HG03571 (cell line): Measurements from ENCODE around the gene ZFYVE27.

Experiments
- ATAC-seq: cut with Tn5 transposase; IDR thresholded peaks from one replicate; pipeline ENCODE4 v1.9.1; 2021; ENCODE audit not compliant: unreplicated experiment

Gene ZFYVE27

DNA sequence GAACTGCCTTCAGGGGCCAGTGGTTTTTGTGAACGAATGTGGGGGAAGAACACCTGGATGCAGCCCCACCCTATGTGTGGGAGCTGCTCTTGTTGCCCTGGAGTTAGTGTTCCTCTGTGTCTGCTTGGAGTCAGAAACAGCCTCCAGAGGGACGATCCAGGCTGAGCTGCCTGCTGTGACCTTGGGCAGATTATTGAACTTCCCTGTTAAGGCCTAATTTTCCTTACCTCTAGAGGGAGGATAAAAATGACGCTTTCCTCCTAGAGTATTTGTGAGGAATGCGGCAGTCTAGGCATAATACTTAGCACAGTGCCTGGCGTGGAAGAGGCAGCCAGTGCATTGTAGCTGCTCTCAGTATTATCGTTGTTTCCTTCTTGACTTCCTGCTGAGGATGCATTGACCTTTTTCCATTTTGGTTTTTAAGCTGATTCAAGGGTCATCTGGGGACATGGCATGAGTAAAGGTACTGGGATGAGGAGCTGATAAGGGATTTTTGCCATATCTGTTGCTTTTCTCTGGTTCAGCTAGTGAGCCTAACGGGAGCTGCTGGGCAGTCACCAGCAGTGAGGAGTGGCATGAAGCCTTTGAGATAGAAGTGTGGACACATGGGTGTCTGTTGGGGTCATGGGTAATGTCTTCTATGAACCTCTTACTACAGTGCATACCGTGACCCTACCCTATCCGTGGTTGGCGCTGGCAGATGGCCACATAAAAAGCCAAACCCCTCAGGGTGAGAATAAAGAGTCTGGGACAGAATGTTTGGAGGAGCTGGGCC, 6.4 kb downstream of the ZFYVE27 start:
- no peak for ATAC-seq

DNA sequence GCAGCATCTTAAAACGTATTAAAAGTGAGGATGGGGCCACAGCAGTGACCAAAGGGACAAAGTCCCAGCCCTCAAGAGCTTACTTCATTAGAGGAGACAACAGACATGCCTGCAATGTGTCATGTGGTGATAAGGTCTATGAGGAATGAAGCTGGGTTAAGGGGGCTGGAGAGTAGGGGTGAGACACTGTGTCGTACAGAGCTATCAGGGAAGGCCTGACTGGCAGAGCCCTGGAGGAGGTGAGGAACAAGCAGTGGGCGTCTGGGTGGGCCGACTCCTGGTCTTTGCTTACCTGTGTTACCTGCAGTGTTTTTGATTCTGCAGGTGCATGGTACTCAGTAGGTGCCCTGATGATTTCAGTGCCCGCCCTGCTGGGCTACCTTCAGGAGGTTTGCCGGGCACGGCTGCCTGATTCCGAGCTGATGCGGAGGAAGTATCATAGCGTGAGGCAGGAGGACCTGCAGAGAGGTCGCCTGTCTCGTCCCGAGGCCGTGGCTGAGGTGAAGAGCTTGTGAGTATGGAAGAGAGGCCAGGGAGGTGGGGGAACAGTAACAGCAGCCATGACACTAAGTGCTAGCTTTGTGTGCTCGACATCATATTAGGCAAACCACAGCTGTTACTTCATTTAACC, 7.6 kb downstream of the ZFYVE27 start:
- ATAC-seq: no peak

DNA sequence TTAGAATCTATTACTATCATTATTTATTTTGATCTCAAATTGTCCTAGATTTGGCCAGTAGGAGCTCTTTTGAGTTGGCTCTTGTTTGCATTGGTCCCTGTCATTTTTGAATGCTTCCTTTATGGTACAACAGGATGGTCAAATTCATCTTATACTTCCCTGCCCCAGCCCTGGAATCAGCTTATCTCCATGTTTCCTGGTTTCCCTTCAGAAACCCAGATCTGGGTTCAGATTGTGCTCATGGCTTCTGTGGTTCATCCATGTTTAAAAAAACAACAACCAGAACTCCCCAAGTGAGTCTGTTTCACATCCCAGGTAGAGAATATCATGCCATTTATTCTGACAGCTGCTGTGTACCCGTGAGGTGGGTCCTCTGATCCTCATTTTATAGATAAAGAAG, 10.6 kb downstream of the ZFYVE27 start:
- no peak for ATAC-seq

DNA sequence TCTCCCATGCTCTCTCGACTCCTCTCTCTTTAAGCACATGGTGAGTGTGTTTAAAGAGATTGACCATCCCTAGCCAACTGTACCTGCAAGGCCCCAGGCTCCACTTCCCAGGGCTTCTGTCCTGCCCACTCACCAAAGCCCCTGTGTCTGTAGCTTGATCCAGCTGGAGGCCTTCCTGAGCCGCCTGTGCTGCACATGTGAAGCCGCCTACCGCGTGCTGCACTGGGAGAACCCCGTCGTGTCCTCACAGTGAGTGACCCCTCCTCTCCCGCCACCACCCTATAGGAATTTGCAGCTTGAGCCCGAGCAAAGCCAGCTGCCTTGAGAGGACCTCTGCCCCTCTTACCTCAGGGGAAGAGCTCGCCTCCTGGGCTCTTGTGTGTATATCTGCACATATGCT, 11.2 kb downstream of the ZFYVE27 start:
- no peak for ATAC-seq

GRCh38 chr10:97752956-97753355, 16.0 kb downstream of the ZFYVE27 start:
- ATAC-seq: no peak

GRCh38 chr10:97754726-97755125, 17.8 kb downstream of the ZFYVE27 start:
- no peak for ATAC-seq

GRCh38 chr10:97755718-97756117, 18.8 kb downstream of the ZFYVE27 start:
- no peak for ATAC-seq

GRCh38 chr10:97757471-97757870, 20.5 kb downstream of the ZFYVE27 start:
- ATAC-seq: no peak

DNA sequence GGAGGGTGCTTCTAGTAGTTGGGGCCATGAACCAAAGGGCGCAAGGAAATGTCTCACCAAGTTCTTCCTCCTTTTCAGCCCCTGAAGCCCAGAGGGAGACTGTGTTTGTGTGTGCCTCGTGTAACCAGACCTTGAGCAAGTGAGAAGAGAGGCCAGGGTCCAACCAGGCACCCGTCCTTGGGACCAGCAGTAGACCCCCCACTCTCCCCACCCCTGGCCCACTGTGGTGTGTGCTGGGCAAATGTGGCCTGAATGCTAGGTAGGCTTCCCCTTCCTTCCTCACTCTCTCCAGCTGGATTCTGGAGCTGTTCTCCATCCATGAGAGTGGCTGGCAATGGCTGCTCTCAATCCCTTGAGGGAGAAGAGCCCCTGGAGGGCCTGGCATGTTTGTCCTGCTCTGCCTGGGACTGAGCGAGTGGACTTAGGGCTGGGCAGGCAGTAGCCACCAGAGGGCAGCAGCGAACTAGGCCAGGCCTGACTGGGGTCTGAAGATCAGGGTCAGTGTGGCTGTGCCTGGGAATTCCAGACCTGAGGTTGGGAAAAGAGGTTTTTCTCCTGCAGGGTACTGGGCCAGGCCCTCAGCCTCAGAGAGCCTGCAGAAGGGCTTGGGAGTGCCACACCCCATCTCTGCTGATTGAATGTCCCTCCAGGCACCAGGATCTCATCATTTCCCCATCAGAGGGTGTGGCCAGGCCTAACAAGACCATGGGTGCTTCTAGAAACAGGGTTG, 22.4 kb downstream of the ZFYVE27 start:
- no peak for ATAC-seq

- no peak for ATAC-seq
Measured at GRCh38 chr10:97759946-97760345, 23.0 kb downstream of the ZFYVE27 start.

- ATAC-seq: no peak
Measured at GRCh38 chr10:97760461-97761257, 23.7 kb downstream of the ZFYVE27 start.

GRCh38 chr10:97761331-97761865, 24.5 kb downstream of the ZFYVE27 start:
- ATAC-seq: no peak

DNA sequence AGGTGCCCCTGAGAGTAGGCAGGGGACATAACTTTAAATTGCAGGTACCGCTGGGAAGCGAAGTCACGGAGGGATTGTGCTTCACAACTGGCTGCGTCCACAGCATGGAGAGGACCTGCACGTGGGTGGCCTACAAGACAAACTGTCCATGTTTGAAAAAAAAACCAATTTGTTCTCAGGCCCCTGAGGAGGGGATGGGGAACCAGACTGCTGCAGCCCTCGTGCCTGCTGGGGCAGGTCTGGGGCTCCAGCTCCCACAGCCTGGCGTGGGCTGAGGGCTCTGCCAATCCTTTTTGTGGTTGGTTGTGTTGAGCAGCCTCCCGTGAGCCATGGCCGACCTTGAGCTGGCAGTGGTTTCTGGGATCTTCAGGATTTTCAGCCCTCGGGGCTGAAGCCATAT, 25.1 kb downstream of the ZFYVE27 start:
- no peak for ATAC-seq

DNA sequence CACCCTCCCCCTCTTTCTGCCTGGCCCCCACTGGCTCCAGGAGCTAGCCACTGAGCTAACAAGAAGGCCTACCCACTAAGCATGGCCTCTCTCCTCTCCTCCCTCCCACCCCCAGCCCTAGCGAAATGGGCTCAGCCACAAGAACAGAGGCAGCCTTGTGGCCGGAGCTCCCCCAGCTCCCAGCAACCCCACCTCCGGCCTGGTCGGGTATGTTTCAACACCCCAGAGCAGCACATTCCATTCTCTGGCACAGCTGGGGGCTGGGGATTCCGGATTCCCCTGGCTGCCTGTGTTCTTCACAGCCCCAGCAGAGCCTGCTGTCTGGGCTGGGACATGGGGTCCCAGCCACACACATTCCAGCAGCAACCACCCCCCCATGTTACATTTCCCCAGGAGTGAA, 25.9 kb downstream of the ZFYVE27 start:
- ATAC-seq: no peak

DNA sequence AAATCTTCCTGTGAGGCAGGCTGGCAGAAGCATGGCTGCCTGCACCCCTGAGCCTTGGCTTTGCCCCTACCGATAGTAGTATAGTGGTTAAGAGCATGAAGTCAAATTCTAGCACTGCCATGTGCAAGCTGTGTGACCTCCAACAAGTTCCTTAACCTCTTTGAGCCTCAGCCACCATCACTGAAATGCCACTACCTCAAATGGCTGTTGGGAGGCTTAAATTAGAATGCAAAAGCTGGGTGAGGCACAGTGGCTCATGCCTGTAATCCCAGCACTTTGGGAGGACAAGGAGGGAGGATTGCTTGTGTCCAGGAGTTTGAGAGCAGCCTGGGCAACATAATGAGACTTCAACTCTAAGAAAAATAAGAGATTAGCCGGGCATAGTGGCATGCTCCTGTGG, 26.5 kb downstream of the ZFYVE27 start:
- no peak for ATAC-seq

DNA sequence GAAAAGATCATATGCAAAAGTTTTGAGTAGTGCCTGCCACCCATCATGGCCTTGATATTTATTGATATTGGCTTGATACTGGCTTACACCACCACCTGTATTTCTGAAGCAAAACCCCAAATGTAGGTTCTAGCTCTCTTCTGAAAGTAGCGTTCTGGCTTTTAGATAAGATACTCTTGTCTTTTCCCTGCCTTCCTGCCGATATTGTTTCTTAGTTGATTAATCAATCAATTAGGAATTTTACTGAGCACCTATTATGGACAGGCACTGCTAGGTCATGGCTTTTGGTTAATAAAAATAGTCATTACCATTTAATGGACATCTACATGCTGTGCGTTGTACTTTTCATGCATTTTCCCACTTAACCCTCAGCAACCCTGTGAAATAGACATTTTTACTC, 27.0 kb downstream of the ZFYVE27 start:
- ATAC-seq: no peak

DNA sequence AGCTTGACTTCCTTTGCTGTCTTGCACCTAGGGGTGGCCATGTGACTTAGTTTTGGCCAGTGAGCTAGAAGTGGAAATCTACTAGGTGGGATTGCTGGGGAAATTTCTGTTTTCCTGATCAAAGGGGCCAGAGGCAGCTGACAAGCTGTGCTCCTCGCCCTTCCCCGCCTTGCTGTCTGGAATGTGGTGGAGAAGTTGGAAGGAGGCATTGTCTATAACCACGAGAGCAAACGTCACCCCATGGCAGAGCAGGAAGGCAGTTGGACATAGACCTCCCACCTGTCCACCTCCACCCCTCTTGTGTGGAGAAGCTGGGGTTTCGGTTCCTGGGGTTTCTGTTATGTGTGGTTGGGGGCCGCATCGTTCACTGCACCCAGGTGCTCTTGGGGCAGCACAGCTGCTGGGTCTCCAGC, 27.6 kb downstream of the ZFYVE27 start:
- no peak for ATAC-seq

GRCh38 chr10:97765201-97765600, 28.3 kb downstream of the ZFYVE27 start:
- no peak for ATAC-seq

GRCh38 chr10:97766106-97766810, 29.3 kb downstream of the ZFYVE27 start:
- ATAC-seq: no peak
